ENCODE data around the gene ADCY2. TPM values are rescaled to one million over a fixed set of nuclear protein-coding genes. Genes with fewer than 3 reads are reported as not detected.

ADCY2 gene
- total RNA-seq, 4 donors from 2014 or later, result 4.8 to 9.1 (median 5.7) TPM

DNA sequence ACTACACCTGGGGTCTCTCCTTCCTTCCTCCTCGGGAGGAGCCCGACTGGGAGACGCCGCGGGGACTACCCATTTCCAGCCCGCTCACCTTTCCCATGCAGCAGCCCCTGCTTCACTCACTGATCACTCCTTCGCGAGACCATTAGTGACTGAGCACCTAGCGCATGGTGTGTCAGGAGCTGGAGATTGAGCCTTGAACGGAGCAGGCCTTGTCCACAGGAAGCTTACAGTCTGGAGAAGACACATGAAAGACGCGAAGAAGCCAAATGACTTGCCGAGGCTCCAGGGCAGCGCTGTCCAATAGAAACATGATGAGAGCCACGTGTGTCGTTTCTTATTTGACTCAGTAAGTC is 455.3 kb downstream of the ADCY2 start:
- DNase-seq (ENCODE audit: extremely low spot score), result peak; percentile 75
- H3K4me1 ChIP-seq, result peaks cover 11 to 29% (median 21%) of the 10 kb centered on the region in 4 donors
- H3K4me3 ChIP-seq, result peak overlapping the region; percentile 59 to 62 (median 60)
- H3K27me3 ChIP-seq, result peaks cover 0 to 50% (median 16%) of the 10 kb centered on the region in 4 donors
- H3K36me3 ChIP-seq, result no peaks in the 10 kb centered on the region
- H3K27ac ChIP-seq (replicated peaks in 1 of 4), result no peak overlapping the region
- 66% methylated on average over 16 of the region's 16 CpGs for WGBS
- TF ChIP-seq POLR2AphosphoS5 (IDR thresholded peaks at IDR 0.05) (no peak), POLR2A (IDR thresholded peaks at IDR 0.05; ENCODE audit: low read depth) (no peak), EP300 (IDR thresholded peaks at IDR 0.05) (no peak)
- TF ChIP-seq, protein P1, sequence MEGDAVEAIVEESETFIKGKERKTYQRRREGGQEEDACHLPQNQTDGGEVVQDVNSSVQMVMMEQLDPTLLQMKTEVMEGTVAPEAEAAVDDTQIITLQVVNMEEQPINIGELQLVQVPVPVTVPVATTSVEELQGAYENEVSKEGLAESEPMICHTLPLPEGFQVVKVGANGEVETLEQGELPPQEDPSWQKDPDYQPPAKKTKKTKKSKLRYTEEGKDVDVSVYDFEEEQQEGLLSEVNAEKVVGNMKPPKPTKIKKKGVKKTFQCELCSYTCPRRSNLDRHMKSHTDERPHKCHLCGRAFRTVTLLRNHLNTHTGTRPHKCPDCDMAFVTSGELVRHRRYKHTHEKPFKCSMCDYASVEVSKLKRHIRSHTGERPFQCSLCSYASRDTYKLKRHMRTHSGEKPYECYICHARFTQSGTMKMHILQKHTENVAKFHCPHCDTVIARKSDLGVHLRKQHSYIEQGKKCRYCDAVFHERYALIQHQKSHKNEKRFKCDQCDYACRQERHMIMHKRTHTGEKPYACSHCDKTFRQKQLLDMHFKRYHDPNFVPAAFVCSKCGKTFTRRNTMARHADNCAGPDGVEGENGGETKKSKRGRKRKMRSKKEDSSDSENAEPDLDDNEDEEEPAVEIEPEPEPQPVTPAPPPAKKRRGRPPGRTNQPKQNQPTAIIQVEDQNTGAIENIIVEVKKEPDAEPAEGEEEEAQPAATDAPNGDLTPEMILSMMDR (IDR thresholded peaks at IDR 0.05), result no peak
- intact Hi-C loops (cut with DNase I), result no loop called here
- no peaks in the 10 kb centered on the region for H3K9me3 ChIP-seq

DNA sequence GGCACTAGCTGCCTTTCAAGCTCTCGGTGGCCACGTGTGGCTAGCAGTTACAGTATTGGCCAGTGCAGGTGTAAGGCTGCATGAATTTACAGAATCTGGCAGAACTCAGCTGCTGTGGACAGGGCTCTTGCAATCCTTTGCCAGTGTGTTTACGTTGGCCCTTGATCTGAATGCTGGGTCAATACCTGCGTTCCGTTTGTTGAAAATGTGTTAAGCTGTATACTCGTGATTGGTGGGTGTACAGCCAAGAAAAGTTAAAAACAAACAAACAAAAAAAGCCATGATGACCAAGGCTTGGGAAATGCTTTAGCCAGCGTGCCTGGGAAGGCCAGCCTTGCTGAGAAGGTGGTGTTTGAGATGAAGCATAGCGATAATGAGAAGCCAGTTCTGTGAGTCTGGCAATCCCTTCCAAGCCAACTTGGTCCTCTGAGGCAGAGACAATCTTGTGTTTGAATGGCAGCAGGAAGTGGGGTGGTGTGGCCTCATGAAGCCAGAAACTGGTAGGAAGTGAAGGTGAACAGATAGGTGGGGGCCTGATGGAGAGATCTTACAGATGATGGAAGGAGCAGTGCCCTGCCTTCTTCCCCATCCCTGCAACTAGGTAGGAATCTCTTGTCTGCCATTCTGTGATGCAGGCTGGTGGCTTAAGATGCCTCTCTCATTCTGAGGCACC is 455.8 kb downstream of the ADCY2 start:
- Histone ChIP-seq H3K4me3 (no peak overlapping the region), H3K4me1 (peaks cover 11 to 29% (median 21%) of the 10 kb centered on the region in 4 donors), H3K27ac (replicated peaks in 1 of 4) (no peak overlapping the region), H3K36me3 (no peaks in the 10 kb centered on the region), H3K9me3 (no peaks in the 10 kb centered on the region), H3K27me3 (peaks cover 0 to 45% (median 15%) of the 10 kb centered on the region in 4 donors)
- intact Hi-C loops (cut with DNase I), result no loop called here
- no peak for TF ChIP-seq EP300 (IDR thresholded peaks at IDR 0.05)
- no peak for TF ChIP-seq POLR2A (IDR thresholded peaks at IDR 0.05; ENCODE audit: low read depth)
- no peak for TF ChIP-seq POLR2AphosphoS5 (IDR thresholded peaks at IDR 0.05)
- TF ChIP-seq, protein P1 (IDR thresholded peaks at IDR 0.05), result no peak
- WGBS, result 91% methylated on average over 8 of the region's 8 CpGs
- peak; percentile 50 for DNase-seq (ENCODE audit: extremely low spot score)

DNA sequence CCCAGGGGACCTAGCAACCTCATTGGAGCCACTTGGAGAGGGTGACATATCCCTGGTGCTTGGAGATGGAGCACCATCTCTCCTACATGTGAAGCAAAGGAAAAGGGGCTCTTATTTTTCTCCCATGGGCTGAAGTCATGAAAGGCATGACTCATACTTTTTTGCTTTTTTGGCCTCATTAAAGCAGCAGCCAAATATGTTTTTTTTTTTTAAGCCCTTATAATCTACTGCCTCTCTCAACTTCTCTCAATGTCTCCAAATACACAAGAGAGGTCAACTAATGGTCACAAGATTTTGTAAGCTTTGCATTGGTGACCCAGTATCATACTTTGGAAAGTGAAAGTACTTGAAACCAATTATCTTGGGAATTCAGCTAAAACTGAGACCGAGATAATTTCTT is 456.6 kb downstream of the ADCY2 start:
- Histone ChIP-seq H3K36me3 (no peaks in the 10 kb centered on the region), H3K4me3 (no peak overlapping the region), H3K4me1 (peaks cover 11 to 29% (median 21%) of the 10 kb centered on the region in 4 donors), H3K27ac (replicated peaks in 1 of 4) (no peak overlapping the region), H3K9me3 (no peaks in the 10 kb centered on the region), H3K27me3 (peaks cover 0 to 38% (median 12%) of the 10 kb centered on the region in 4 donors)
- intact Hi-C loops (cut with DNase I), result no loop called here
- no peak for TF ChIP-seq EP300 (IDR thresholded peaks at IDR 0.05)
- 92% methylated on average over 1 of the region's 1 CpG for WGBS
- DNase-seq (ENCODE audit: extremely low spot score), result no peak

DNA sequence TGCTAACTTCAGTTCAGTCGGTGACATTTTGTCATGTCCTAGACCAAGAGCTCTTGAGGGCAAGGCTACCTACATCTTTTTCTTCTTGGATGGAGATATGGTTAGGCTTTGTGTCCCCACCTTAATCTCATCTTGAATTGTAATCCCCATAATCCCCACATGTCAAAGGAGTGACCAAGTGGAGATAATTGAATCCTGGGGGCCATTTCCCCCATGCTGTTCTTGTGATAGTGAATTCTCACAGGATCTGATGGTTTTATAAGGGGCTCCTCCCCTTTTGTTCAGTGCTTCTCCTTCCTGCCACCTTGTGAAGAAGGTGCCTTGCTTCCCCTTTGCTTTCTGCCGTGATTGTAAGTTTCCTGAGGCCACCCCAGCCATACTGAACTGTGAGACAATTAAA is 457.1 kb downstream of the ADCY2 start:
- Histone ChIP-seq H3K9me3 (no peaks in the 10 kb centered on the region), H3K27me3 (peaks cover 0 to 33% (median 10%) of the 10 kb centered on the region in 4 donors), H3K4me1 (peaks cover 11 to 29% (median 21%) of the 10 kb centered on the region in 4 donors), H3K4me3 (no peak overlapping the region), H3K27ac (replicated peaks in 1 of 4) (no peak overlapping the region), H3K36me3 (peaks cover 0 to 1% (median under 1%) of the 10 kb centered on the region in 4 donors)
- 86% methylated on average over 2 of the region's 2 CpGs for WGBS
- intact Hi-C loops (cut with DNase I), result no loop called here
- TF ChIP-seq POLR2A (IDR thresholded peaks at IDR 0.05; ENCODE audit: low read depth) (no peak), POLR2AphosphoS5 (IDR thresholded peaks at IDR 0.05) (no peak)
- peak; percentile 60 for DNase-seq (ENCODE audit: extremely low spot score)

DNA sequence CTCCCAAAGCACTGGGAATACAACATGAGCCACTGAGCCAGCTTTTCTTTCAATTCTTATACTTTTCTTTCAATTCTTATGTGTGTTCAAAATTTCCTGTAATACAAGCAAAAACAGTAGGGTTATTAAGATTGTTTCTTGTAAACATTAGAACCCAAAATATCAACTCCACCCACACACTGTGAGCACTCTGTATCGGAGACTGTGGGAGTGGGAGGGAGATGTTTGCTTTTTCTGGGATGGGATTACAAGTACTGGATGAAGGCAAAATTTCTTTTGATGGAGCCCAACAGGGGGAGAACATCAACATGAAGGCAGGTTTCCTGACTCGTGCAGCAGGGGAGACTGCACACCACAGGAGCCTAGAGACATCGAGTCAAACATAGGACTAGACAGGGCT is 459.7 kb downstream of the ADCY2 start:
- TF ChIP-seq EP300 (IDR thresholded peaks at IDR 0.05) (no peak), POLR2AphosphoS5 (IDR thresholded peaks at IDR 0.05) (no peak), POLR2A (IDR thresholded peaks at IDR 0.05; ENCODE audit: low read depth) (no peak)
- TF ChIP-seq, protein P1 (IDR thresholded peaks at IDR 0.05), result no peak
- DNase-seq (ENCODE audit: extremely low spot score), result no peak
- Histone ChIP-seq H3K27ac (replicated peaks in 1 of 4) (no peak overlapping the region), H3K4me3 (no peak overlapping the region), H3K27me3 (peaks cover 0 to 9% (median 1%) of the 10 kb centered on the region in 4 donors), H3K4me1 (peaks cover 0 to 13% (median 8%) of the 10 kb centered on the region in 4 donors), H3K36me3 (peaks cover 14 to 28% (median 19%) of the 10 kb centered on the region in 4 donors), H3K9me3 (no peaks in the 10 kb centered on the region)
- 67% methylated on average over 3 of the region's 3 CpGs for WGBS
- intact Hi-C loops (cut with DNase I), result no loop called here
